ENCODE results near the gene RAD50. TPM values are rescaled to one million over a fixed set of nuclear protein-coding genes. Genes with fewer than 3 reads are reported as not detected.

The RAD50 gene
- total and polyA plus RNA-seq, 12 donors = 5.4 to 41.6 (median 28.7) TPM

GRCh38 chr5:132665574-132666080, 108.8 kb downstream of the RAD50 start:
- TF ChIP-seq, protein P1, sequence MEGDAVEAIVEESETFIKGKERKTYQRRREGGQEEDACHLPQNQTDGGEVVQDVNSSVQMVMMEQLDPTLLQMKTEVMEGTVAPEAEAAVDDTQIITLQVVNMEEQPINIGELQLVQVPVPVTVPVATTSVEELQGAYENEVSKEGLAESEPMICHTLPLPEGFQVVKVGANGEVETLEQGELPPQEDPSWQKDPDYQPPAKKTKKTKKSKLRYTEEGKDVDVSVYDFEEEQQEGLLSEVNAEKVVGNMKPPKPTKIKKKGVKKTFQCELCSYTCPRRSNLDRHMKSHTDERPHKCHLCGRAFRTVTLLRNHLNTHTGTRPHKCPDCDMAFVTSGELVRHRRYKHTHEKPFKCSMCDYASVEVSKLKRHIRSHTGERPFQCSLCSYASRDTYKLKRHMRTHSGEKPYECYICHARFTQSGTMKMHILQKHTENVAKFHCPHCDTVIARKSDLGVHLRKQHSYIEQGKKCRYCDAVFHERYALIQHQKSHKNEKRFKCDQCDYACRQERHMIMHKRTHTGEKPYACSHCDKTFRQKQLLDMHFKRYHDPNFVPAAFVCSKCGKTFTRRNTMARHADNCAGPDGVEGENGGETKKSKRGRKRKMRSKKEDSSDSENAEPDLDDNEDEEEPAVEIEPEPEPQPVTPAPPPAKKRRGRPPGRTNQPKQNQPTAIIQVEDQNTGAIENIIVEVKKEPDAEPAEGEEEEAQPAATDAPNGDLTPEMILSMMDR (IDR thresholded peaks at IDR 0.05) = no peak
- H3K27ac ChIP-seq = no peak overlapping the region
- no peaks in the 10 kb centered on the region for H3K9me3 ChIP-seq (replicated peaks in 1 of 3)

GRCh38 chr5:132666310-132667123, 109.7 kb downstream of the RAD50 start:
- peak in 1 of 7 donors; percentile 37 for DNase-seq
- Histone ChIP-seq H3K4me3 (no peak overlapping the region), H3K4me1 (replicated peaks in 1 of 2) (no peaks in the 10 kb centered on the region), H3K9me3 (replicated peaks in 1 of 3) (no peaks in the 10 kb centered on the region), H3K27me3 (no peaks in the 10 kb centered on the region), H3K27ac (no peak overlapping the region), H3K36me3 (replicated peaks in 1 of 2) (no peaks in the 10 kb centered on the region)
- 79 to 86% (median 82%) methylated on average over 14 to 16 of the region's 16 CpGs for WGBS, 4 donors
- intact Hi-C loops (cut with DNase I) = no loop called here
- TF ChIP-seq POLR2A (IDR thresholded peaks at IDR 0.05) = no peak
- TF ChIP-seq, protein P1 (IDR thresholded peaks at IDR 0.05) = no peak

More at GRCh38 chr5:132665574-132666080, 108.8 kb downstream of the RAD50 start:
- Histone ChIP-seq H3K4me3 (no peak overlapping the region), H3K27me3 (no peaks in the 10 kb centered on the region), H3K36me3 (replicated peaks in 1 of 2) (no peaks in the 10 kb centered on the region), H3K4me1 (replicated peaks in 1 of 2) (no peaks in the 10 kb centered on the region)
- intact Hi-C loops (cut with DNase I) = no loop called here
- 91 to 93% (median 92%) methylated on average over 21 of the region's 21 CpGs for WGBS, 4 donors
- no peak for DNase-seq

GRCh38 chr5:132667309-132667708, 110.5 kb downstream of the RAD50 start:
- no peaks in the 10 kb centered on the region for H3K4me1 ChIP-seq (replicated peaks in 1 of 2)
- H3K4me3 ChIP-seq = no peak overlapping the region
- no peaks in the 10 kb centered on the region for H3K9me3 ChIP-seq (replicated peaks in 1 of 3)
- 78 to 88% (median 85%) methylated on average over 9 to 10 of the region's 10 CpGs for WGBS, 4 donors
- H3K36me3 ChIP-seq (replicated peaks in 1 of 2) = no peaks in the 10 kb centered on the region
- H3K27me3 ChIP-seq = no peaks in the 10 kb centered on the region
- TF ChIP-seq, protein P1 (IDR thresholded peaks at IDR 0.05) = no peak
- no peak for TF ChIP-seq POLR2A (IDR thresholded peaks at IDR 0.05)
- no peak overlapping the region for H3K27ac ChIP-seq
- DNase-seq = no peak
- intact Hi-C loops (cut with DNase I) = no loop called here

GRCh38 chr5:132667761-132668705, 111.3 kb downstream of the RAD50 start:
- Histone ChIP-seq H3K27me3 (no peaks in the 10 kb centered on the region), H3K9me3 (replicated peaks in 1 of 3) (no peaks in the 10 kb centered on the region), H3K27ac (no peak overlapping the region), H3K4me3 (no peak overlapping the region), H3K4me1 (replicated peaks in 1 of 2) (no peaks in the 10 kb centered on the region), H3K36me3 (replicated peaks in 1 of 2) (no peaks in the 10 kb centered on the region)
- no peak for TF ChIP-seq POLR2A (IDR thresholded peaks at IDR 0.05)
- TF ChIP-seq, protein P1 (IDR thresholded peaks at IDR 0.05) = no peak
- 69 to 74% (median 71%) methylated on average over 9 to 22 of the region's 22 CpGs for WGBS, 4 donors
- intact Hi-C loops (cut with DNase I) = no loop called here
- peak in 1 of 7 donors; percentile 35 for DNase-seq

Measured in adrenal gland (tissue), 12 donors.